GM12865 (cell line): ENCODE data around the gene C16orf86.

Experiments
- DNase-seq: peaks from one replicate; pipeline ENCODE4 v3.0.0; 2010; ENCODE audit warnings: low read depth
- H3K4me3 ChIP-seq: 2 replicates; pipeline ENCODE4 v1.5.1; 2011; ENCODE audit warnings: mild to moderate bottlenecking, low read depth, low read length, control low read depth
- TF ChIP-seq, protein P1 (sequence below): IDR thresholded peaks from 2 replicates; pipeline ENCODE4 v1.5.1; 2011; ENCODE audit warnings: low read length, control low read depth, low read depth, inconsistent platforms; ENCODE audit not compliant: insufficient read depth; ENCODE audit errors: missing control alignments

C16orf86 gene

DNA sequence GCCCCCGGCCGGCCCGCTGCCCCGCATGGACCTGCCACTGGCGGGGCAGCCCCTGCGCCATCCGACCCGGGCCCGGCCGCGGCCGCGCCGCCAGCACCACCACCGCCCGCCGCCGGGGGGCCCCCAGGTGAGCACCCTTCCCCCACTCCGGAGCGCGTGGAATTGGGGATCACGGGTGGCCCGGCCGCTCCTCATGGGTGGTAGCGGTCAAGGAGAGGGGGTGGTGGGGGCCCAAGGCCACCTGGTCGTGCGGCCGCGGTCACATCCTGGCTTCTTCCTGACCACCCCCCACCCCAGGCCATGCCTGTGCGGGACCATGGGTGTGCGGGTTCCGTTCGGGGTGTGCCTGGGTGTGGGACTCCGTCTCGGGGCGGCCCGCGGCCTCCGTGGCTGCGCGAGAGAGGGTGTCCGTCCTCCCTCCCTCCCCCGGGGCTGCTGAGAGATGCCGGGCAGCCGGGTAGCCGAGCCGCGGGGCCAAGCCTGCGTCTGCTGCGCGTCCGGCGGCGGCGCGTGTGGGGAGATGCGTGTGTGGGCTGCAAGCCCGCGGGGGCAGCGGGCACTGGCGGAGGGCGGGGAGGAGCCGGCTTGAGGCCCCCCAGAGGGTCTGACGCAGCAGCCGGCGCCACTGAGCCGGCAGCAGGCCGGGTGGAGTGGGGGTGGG, 13.4 kb upstream of the C16orf86 start:
- no peak for DNase-seq
- no peak overlapping the region for H3K4me3 ChIP-seq
- TF ChIP-seq, protein P1, sequence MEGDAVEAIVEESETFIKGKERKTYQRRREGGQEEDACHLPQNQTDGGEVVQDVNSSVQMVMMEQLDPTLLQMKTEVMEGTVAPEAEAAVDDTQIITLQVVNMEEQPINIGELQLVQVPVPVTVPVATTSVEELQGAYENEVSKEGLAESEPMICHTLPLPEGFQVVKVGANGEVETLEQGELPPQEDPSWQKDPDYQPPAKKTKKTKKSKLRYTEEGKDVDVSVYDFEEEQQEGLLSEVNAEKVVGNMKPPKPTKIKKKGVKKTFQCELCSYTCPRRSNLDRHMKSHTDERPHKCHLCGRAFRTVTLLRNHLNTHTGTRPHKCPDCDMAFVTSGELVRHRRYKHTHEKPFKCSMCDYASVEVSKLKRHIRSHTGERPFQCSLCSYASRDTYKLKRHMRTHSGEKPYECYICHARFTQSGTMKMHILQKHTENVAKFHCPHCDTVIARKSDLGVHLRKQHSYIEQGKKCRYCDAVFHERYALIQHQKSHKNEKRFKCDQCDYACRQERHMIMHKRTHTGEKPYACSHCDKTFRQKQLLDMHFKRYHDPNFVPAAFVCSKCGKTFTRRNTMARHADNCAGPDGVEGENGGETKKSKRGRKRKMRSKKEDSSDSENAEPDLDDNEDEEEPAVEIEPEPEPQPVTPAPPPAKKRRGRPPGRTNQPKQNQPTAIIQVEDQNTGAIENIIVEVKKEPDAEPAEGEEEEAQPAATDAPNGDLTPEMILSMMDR: no peak

DNA sequence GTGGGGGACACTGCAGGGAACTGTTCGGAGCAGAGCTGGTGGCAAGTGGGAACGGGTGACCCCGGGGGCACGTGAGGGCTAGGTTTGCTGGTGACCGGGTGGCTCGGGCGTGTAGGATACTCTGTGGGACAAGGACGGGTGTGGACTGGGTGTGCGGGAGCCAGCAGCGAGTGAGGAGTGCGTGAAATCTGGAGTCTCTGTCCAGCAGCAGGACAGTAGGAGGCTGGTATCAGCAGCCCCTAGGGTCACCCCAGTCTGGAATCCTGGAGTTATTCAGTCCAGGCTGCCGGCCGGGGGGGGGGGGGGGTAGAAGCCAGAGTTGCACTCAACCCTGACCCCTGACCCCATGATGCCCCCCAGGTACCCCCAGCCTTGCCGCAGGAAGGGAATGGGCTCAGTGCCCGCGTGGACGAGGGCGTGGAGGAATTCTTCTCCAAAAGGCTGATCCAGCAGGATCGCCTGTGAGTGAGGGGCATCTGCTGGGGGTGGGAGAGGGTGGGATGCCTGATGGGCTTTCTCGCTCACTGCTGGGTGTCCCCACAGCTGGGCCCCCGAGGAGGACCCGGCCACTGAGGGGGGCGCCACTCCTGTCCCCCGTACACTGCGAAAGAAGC, 12.7 kb upstream of the C16orf86 start:
- H3K4me3 ChIP-seq: no peak overlapping the region
- no peak for DNase-seq
- TF ChIP-seq, protein P1: no peak

DNA sequence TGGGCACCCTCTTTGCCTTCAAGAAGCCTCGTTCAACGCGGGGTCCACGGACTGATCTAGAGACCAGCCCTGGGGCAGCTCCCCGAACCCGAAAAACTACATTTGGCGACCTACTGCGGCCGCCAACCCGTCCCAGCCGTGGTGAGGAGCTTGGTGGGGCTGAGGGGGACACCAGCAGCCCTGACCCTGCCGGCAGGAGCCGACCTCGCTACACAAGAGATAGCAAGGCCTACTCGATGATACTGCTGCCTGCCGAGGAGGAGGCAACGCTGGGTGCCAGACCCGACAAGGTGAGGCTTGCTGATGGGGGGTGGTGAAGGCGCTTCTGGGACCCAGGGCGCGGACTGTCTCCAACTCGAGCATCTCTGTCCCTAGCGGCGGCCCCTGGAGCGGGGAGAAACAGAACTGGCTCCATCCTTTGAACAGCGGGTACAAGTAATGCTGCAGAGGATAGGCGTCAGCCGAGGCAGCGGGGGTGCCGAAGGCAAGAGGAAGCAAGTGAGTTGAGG, 12.2 kb upstream of the C16orf86 start:
- TF ChIP-seq, protein P1: no peak

DNA sequence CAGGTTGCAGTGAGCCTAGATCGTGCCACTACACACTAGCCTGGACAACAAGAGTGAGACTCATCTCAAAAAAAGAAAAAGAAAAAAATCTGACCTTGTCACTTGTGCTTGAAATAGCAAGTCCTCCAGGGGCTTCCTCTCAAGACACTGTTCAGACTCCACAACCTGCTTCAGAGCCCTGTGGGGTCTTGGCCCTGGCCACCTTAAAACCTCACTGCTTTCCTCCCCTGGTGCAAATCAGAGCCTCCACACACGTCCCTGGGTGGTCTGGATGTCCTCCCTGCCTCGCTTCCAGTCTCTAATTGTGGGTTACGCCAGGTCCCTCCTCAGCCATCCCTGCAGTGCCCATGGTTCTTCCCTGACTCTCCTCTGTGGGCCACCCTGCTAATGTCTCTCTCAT, 11.3 kb upstream of the C16orf86 start:
- no peak for DNase-seq
- TF ChIP-seq, protein P1: no peak
- H3K4me3 ChIP-seq: no peak overlapping the region

More for the DNA sequence above, 12.2 kb upstream of the C16orf86 start:
- H3K4me3 ChIP-seq: no peak overlapping the region
- DNase-seq: no peak

DNA sequence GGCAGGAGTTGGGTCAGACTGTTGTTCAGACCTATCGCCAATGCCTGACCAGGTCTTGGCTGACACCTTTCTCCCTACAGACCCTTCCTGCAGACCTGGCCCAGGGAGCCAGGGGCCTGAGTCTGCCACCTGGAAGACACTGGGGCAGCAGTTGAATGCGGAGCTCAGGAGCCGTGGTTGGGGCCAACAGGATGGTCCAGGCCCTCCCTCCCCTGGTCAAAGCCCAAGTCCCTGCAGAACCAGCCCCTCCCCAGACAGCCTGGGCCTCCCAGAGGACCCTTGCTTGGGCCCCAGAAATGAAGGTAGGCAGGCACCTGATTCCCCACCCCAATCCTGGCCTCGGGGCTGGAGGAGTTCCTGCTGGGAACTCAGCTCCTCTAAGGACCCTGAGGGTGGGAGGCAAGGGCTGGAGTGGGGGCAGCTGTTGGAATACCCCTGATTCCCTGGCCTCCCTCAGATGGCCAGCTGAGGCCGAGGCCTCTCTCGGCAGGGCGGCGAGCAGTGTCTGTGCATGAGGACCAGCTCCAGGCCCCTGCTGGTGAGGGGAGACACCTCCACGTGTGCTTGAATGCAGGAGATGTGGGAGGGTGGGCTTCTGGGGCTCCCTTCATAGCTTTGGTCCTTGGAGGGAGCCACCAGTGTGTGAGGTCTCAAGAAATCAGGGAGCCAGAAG, 10.1 kb upstream of the C16orf86 start:
- TF ChIP-seq, protein P1: no peak
- no peak overlapping the region for H3K4me3 ChIP-seq
- DNase-seq: no peak

DNA sequence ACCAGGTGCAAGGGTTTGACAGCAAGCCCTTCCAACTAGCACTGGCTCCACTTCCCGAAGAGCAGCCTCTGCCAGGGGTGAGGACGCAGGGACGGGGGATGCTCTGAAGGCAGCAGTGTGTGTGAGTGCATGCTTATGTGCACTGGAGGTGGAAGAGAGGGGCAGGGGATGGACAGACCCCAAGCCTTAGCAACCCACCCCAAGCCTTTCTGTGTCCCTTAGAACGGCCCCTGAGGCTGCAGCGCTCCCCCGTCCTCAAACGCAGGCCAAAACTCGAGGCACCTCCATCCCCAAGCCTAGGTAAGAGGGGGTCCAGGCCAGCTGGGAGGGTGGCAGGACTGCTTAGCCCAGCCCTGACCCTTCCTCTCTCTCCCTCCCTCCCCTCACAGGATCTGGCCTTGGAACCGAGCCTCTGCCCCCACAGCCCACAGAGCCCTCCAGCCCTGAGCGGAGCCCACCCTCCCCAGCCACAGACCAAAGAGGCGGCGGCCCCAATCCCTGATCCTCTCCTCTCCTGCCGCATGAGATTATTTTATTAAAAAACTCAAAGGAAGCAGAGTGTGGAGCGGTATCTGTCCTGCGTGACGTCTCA, 9.5 kb upstream of the C16orf86 start:
- DNase-seq: no peak
- no peak overlapping the region for H3K4me3 ChIP-seq
- TF ChIP-seq, protein P1: no peak
